ENCODE results near the gene DNAJC1.
A peak's percentile ranks its signal among the peaks of the same experiment; 100 is the strongest.

DNA sequence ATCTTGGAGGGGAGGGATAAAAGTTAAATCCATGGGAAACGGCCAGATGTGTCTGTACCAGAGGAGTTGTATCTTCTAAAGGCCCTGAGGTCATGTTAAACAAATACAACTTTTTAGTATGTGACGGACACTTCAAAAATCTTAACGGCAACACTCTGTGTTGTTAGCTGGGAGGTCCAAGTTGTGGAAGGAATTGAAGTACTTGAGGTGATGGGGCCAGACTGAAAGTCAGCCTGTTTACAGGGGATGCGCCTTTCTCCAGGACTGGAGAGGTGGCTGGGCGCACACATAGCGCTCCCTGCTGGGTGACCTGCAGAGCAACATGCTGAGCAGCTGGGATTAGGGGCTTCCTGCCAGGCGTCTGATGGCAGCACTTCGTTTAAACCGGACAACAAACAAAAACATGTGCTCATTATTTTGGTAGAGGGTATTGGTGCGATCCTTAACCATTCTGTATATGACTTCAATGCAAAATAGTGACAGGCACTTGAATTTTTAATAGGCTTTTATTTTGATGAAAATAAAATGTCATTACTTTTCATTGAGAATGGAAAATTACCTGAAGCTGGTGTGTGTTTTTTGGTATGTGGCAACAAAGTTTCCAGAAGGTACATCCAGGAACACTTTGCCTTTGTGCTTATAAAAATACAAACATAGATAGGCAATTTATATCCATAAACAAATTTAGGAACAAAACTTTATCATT is 271.3 kb downstream of the DNAJC1 start:
- TF ChIP-seq, protein P1, sequence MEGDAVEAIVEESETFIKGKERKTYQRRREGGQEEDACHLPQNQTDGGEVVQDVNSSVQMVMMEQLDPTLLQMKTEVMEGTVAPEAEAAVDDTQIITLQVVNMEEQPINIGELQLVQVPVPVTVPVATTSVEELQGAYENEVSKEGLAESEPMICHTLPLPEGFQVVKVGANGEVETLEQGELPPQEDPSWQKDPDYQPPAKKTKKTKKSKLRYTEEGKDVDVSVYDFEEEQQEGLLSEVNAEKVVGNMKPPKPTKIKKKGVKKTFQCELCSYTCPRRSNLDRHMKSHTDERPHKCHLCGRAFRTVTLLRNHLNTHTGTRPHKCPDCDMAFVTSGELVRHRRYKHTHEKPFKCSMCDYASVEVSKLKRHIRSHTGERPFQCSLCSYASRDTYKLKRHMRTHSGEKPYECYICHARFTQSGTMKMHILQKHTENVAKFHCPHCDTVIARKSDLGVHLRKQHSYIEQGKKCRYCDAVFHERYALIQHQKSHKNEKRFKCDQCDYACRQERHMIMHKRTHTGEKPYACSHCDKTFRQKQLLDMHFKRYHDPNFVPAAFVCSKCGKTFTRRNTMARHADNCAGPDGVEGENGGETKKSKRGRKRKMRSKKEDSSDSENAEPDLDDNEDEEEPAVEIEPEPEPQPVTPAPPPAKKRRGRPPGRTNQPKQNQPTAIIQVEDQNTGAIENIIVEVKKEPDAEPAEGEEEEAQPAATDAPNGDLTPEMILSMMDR (optimal IDR thresholded peaks at IDR 0.05 in 1 of 3, IDR thresholded peaks at IDR 0.05 in 1 of 3, conservative IDR thresholded peaks at IDR 0.05 in 1 of 3; ENCODE audit: extremely low read depth in 1 of 3, insufficient read depth in 2 of 3, low read length in 3 of 3): peak; percentile 73 to 86 (median 86)
- no peak for TF ChIP-seq EZH2 (IDR thresholded peaks at IDR 0.05; ENCODE audit: low read length)
